HEK293 (cell line): ENCODE measurements around the gene TM7SF2.

Experiments
- MZF1 ChIP-seq: fragments of 450-650 bp; formaldehyde crosslinking; IDR thresholded peaks from 2 replicates; pipeline ENCODE4 v1.5.1; 2017; ENCODE audit warnings: missing biosample characterization, missing genetic modification characterization, borderline replicate concordance
- ZNF146 ChIP-seq: fragments of 450-650 bp; formaldehyde crosslinking; IDR thresholded peaks from 2 replicates; pipeline ENCODE4 v1.5.1; 2016; ENCODE audit warnings: missing biosample characterization, missing genetic modification characterization
- ZNF175 ChIP-seq: fragments of 450-650 bp; formaldehyde crosslinking; IDR thresholded peaks from 2 replicates; pipeline ENCODE4 v1.5.1; 2016; ENCODE audit warnings: missing biosample characterization, missing genetic modification characterization
- ZNF394 ChIP-seq: fragments of 450-650 bp; formaldehyde crosslinking; IDR thresholded peaks from 2 replicates; pipeline ENCODE4 v1.5.1; 2016; ENCODE audit warnings: missing biosample characterization, missing genetic modification characterization, mild to moderate bottlenecking, moderate library complexity, borderline replicate concordance
- ZNF664 ChIP-seq: fragments of 450-650 bp; formaldehyde crosslinking; IDR thresholded peaks from 2 replicates; pipeline ENCODE4 v1.5.1; 2016; ENCODE audit warnings: missing biosample characterization, missing genetic modification characterization
- TF ChIP-seq, protein P1 (sequence below): fragments of 450-650 bp; formaldehyde crosslinking; IDR thresholded peaks from 2 replicates; pipeline ENCODE4 v1.5.1; 2016; ENCODE audit warnings: missing biosample characterization, missing genetic modification characterization
- TF ChIP-seq, protein P2 (sequence below): fragments of 450-650 bp; formaldehyde crosslinking; IDR thresholded peaks from 2 replicates; pipeline ENCODE4 v1.5.1; 2016; ENCODE audit warnings: missing biosample characterization, missing genetic modification characterization
- TF ChIP-seq, protein P3 (sequence below): fragments of 450-650 bp; formaldehyde crosslinking; IDR thresholded peaks from 2 replicates; pipeline ENCODE4 v1.5.1; 2016; ENCODE audit warnings: missing biosample characterization, missing genetic modification characterization
- TF ChIP-seq, protein P4 (sequence below): fragments of 450-650 bp; formaldehyde crosslinking; IDR thresholded peaks from 2 replicates; pipeline ENCODE4 v1.5.1; 2017; ENCODE audit warnings: missing biosample characterization, missing genetic modification characterization

DNA sequence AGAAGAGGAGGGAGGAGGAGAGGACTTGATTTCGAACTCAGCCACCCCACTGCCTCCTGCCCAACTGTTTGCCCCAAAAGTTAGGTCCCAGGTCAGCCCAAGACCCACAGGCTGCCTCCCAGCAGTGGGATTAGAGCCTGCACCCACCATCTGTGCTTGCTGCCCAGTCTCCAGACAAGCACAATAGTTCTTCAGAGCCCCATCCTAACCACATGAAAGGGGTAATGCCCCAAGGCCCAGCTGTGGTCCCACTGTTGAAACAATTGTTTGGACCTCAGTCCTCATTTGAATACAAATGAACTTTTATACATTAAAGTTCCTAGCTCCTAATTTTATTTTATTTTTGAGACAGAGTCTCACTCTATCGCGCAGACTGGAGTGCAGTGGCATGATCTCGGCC, 21.0 kb upstream of the TM7SF2 start:
- TF ChIP-seq, protein P1, sequence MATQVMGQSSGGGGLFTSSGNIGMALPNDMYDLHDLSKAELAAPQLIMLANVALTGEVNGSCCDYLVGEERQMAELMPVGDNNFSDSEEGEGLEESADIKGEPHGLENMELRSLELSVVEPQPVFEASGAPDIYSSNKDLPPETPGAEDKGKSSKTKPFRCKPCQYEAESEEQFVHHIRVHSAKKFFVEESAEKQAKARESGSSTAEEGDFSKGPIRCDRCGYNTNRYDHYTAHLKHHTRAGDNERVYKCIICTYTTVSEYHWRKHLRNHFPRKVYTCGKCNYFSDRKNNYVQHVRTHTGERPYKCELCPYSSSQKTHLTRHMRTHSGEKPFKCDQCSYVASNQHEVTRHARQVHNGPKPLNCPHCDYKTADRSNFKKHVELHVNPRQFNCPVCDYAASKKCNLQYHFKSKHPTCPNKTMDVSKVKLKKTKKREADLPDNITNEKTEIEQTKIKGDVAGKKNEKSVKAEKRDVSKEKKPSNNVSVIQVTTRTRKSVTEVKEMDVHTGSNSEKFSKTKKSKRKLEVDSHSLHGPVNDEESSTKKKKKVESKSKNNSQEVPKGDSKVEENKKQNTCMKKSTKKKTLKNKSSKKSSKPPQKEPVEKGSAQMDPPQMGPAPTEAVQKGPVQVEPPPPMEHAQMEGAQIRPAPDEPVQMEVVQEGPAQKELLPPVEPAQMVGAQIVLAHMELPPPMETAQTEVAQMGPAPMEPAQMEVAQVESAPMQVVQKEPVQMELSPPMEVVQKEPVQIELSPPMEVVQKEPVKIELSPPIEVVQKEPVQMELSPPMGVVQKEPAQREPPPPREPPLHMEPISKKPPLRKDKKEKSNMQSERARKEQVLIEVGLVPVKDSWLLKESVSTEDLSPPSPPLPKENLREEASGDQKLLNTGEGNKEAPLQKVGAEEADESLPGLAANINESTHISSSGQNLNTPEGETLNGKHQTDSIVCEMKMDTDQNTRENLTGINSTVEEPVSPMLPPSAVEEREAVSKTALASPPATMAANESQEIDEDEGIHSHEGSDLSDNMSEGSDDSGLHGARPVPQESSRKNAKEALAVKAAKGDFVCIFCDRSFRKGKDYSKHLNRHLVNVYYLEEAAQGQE (tag by site-specific recombination): no peak
- TF ChIP-seq ZNF146 (tag by site-specific recombination) (no peak), ZNF394 (no peak), ZNF664 (tag by site-specific recombination) (no peak), ZNF175 (no peak), MZF1 (tag by site-specific recombination) (no peak)
- TF ChIP-seq, protein P2, sequence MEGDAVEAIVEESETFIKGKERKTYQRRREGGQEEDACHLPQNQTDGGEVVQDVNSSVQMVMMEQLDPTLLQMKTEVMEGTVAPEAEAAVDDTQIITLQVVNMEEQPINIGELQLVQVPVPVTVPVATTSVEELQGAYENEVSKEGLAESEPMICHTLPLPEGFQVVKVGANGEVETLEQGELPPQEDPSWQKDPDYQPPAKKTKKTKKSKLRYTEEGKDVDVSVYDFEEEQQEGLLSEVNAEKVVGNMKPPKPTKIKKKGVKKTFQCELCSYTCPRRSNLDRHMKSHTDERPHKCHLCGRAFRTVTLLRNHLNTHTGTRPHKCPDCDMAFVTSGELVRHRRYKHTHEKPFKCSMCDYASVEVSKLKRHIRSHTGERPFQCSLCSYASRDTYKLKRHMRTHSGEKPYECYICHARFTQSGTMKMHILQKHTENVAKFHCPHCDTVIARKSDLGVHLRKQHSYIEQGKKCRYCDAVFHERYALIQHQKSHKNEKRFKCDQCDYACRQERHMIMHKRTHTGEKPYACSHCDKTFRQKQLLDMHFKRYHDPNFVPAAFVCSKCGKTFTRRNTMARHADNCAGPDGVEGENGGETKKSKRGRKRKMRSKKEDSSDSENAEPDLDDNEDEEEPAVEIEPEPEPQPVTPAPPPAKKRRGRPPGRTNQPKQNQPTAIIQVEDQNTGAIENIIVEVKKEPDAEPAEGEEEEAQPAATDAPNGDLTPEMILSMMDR: no peak
- TF ChIP-seq, protein P3, sequence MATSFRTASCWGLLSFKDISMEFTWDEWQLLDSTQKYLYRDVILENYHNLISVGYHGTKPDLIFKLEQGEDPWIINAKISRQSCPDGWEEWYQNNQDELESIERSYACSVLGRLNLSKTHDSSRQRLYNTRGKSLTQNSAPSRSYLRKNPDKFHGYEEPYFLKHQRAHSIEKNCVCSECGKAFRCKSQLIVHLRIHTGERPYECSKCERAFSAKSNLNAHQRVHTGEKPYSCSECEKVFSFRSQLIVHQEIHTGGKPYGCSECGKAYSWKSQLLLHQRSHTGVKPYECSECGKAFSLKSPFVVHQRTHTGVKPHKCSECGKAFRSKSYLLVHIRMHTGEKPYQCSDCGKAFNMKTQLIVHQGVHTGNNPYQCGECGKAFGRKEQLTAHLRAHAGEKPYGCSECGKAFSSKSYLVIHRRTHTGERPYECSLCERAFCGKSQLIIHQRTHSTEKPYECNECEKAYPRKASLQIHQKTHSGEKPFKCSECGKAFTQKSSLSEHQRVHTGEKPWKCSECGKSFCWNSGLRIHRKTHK (tag by site-specific recombination): no peak
- TF ChIP-seq, protein P4, sequence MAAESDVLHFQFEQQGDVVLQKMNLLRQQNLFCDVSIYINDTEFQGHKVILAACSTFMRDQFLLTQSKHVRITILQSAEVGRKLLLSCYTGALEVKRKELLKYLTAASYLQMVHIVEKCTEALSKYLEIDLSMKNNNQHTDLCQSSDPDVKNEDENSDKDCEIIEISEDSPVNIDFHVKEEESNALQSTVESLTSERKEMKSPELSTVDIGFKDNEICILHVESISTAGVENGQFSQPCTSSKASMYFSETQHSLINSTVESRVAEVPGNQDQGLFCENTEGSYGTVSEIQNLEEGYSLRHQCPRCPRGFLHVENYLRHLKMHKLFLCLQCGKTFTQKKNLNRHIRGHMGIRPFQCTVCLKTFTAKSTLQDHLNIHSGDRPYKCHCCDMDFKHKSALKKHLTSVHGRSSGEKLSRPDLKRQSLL (tag by site-specific recombination): no peak
